ENCODE measurements around the gene ALPP. TPM values are rescaled to one million over a fixed set of nuclear protein-coding genes. Genes with fewer than 3 reads are reported as not detected.

The ALPP gene
- polyA plus RNA-seq, 3 donors, result not detected

- Histone ChIP-seq H2AFZ (ENCODE audit: insufficient read depth, low read depth, low read length, poor library complexity, severe bottlenecking) (no peak overlapping the region), H3K27ac (ENCODE audit: low read depth in 1 of 2, low read length in 2 of 2) (no peak overlapping the region), H3K4me2 (replicated peaks; ENCODE audit: extremely low read depth, low read length, poor library complexity, severe bottlenecking) (no peak overlapping the region), H3K36me3 (replicated peaks in 1 of 2; ENCODE audit: control insufficient read depth in 1 of 2, insufficient read depth in 2 of 2, low read length in 2 of 2) (no peaks in the 10 kb centered on the region), H3K4me3 (replicated peaks in 1 of 3; ENCODE audit: low read depth in 2 of 3, low read length in 3 of 3) (no peak overlapping the region), H3K9me3 (replicated peaks in 1 of 2; ENCODE audit: control insufficient read depth in 1 of 2, insufficient read depth in 1 of 2, low read length in 2 of 2) (no peaks in the 10 kb centered on the region), H4K20me1 (ENCODE audit: insufficient read depth, low read length) (no peaks in the 10 kb centered on the region), H3K27me3 (ENCODE audit: control insufficient read depth in 2 of 2, insufficient read depth in 2 of 2, low read length in 2 of 2) (peaks cover 2 to 44% of the 10 kb centered on the region in 2 donors), H3K9ac (ENCODE audit: insufficient read depth, low read length, poor library complexity, severe bottlenecking) (no peak overlapping the region), H3K4me1 (ENCODE audit: control insufficient read depth in 1 of 2, insufficient read depth in 2 of 2, low read length in 2 of 2) (no peaks in the 10 kb centered on the region), H3K79me2 (ENCODE audit: insufficient read depth, low read length) (no peaks in the 10 kb centered on the region)
- TF ChIP-seq CTCF (IDR thresholded peaks at IDR 0.05), result no peak
- Mint-ChIP-seq H3K9me3 (peaks cover 0 to 4% (median 0%) of the 10 kb centered on the region in 7 donors), H3K4me3 (peak overlapping the region in 1 of 2 donors; percentile 26), H3K4me1 (no peaks in the 10 kb centered on the region), H3K27ac (no peak overlapping the region), H3K36me3 (no peaks in the 10 kb centered on the region), H3K27me3 (ENCODE audit: low read depth in 3 of 3) (peaks cover 45 to 79% (median 45%) of the 10 kb centered on the region in 3 donors)
- 96% methylated on average over 7 of the region's 7 CpGs for WGBS (ENCODE audit: insufficient coverage)
- no peak for DNase-seq
- intact Hi-C loops (cut with micrococcal nuclease), result no loop called here
Observed at GRCh38 chr2:232349546-232349945, 29.0 kb upstream of the ALPP start.

GRCh38 chr2:232349946-232350635, 28.5 kb upstream of the ALPP start:
- H3K27me3 ChIP-seq (ENCODE audit: control insufficient read depth in 2 of 2, insufficient read depth in 2 of 2, low read length in 2 of 2), result peaks cover 2 to 44% of the 10 kb centered on the region in 2 donors
- no peak overlapping the region for H3K27ac Mint-ChIP-seq
- no peak overlapping the region for H3K9ac ChIP-seq (ENCODE audit: insufficient read depth, low read length, poor library complexity, severe bottlenecking)
- H3K4me3 Mint-ChIP-seq, result peak overlapping the region in 1 of 2 donors; percentile 57
- H3K9me3 Mint-ChIP-seq, result peaks cover 0 to 6% (median 0%) of the 10 kb centered on the region in 7 donors
- no peak for DNase-seq
- no peak for TF ChIP-seq CTCF (IDR thresholded peaks at IDR 0.05)
- H3K27ac ChIP-seq (ENCODE audit: low read depth in 1 of 2, low read length in 2 of 2), result no peak overlapping the region
- H3K9me3 ChIP-seq (replicated peaks in 1 of 2; ENCODE audit: control insufficient read depth in 1 of 2, insufficient read depth in 1 of 2, low read length in 2 of 2), result no peaks in the 10 kb centered on the region
- H3K4me2 ChIP-seq (replicated peaks; ENCODE audit: extremely low read depth, low read length, poor library complexity, severe bottlenecking), result no peak overlapping the region
- intact Hi-C loops (cut with micrococcal nuclease), result no loop called here
- no peaks in the 10 kb centered on the region for H3K36me3 Mint-ChIP-seq
- H2AFZ ChIP-seq (ENCODE audit: insufficient read depth, low read depth, low read length, poor library complexity, severe bottlenecking), result no peak overlapping the region
- H3K79me2 ChIP-seq (ENCODE audit: insufficient read depth, low read length), result no peaks in the 10 kb centered on the region
- no peaks in the 10 kb centered on the region for H3K4me1 Mint-ChIP-seq
- H3K4me3 ChIP-seq (replicated peaks in 1 of 3; ENCODE audit: low read depth in 2 of 3, low read length in 3 of 3), result no peak overlapping the region
- 84% methylated on average over 11 of the region's 14 CpGs for WGBS (ENCODE audit: insufficient coverage)
- no peaks in the 10 kb centered on the region for H3K36me3 ChIP-seq (replicated peaks in 1 of 2; ENCODE audit: control insufficient read depth in 1 of 2, insufficient read depth in 2 of 2, low read length in 2 of 2)
- no peaks in the 10 kb centered on the region for H3K4me1 ChIP-seq (ENCODE audit: control insufficient read depth in 1 of 2, insufficient read depth in 2 of 2, low read length in 2 of 2)
- H4K20me1 ChIP-seq (ENCODE audit: insufficient read depth, low read length), result no peaks in the 10 kb centered on the region
- peaks cover 43 to 78% (median 45%) of the 10 kb centered on the region in 3 donors for H3K27me3 Mint-ChIP-seq (ENCODE audit: low read depth in 3 of 3)

All from CD14-positive monocyte (primary cell).